Sciatic nerve (tissue), 2 donors: Measurements from ENCODE around the gene SEMA4D. TPM values are rescaled to one million over a fixed set of nuclear protein-coding genes. Genes with fewer than 3 reads are reported as not detected.

Experiments
- ATAC-seq: fragments of 200-7000 bp; cut with Tn5 transposase; one replicate; pipeline ENCODE4 v1.9.1; 2020; ENCODE audit warnings: mild to moderate bottlenecking, moderate library complexity
- DNase-seq: peaks from one replicate; pipeline ENCODE4 v3.0.0-alpha.2; 2020; ENCODE audit warnings: low spot score
- intact Hi-C: fragments of 100-400 bp; cut with DNase I; formaldehyde crosslinking; loops from one replicate; pipeline ENCODE4 v1.14.2; 2022
- total RNA-seq: library from RNA; stranded (reverse); fragmentation: NEBNext Ultra II Directional; extraction: Animal tissue kit (Norgen Biotek cat#: 25700); gene quantifications from one replicate; pipeline ENCODE4 v1.2.1, GENCODE V29; 2021
- donor health status: DM: no; HTN: no; CAD: no.
- donor health status: DM: no; HTN: no; CAD: no.

The SEMA4D gene
- total RNA-seq, 1 donor from 2014 or later = 35.8 TPM

- intact Hi-C loops = no loop called here
- ATAC-seq (peak; percentile 38), DNase-seq (no peak)
Observed at GRCh38 chr9:89440951-89441654, 56.8 kb downstream of the SEMA4D start.

- intact Hi-C loops = no loop called here
Observed at GRCh38 chr9:89440548-89440947, 57.4 kb downstream of the SEMA4D start.

GRCh38 chr9:89440046-89440445, 57.9 kb downstream of the SEMA4D start:
- intact Hi-C loops = no loop called here
- ATAC-seq (no peak), DNase-seq (no peak)

More at GRCh38 chr9:89440548-89440947, 57.4 kb downstream of the SEMA4D start:
- ATAC-seq (no peak), DNase-seq (no peak)

GRCh38 chr9:89439571-89439970, 58.3 kb downstream of the SEMA4D start:
- ATAC-seq (no peak), DNase-seq (no peak)
- intact Hi-C loops = loop anchor here (10.0 kb wide), 1 partner anchor 105 kb away; no protein-coding TSS in a partner anchor

- ATAC-seq (no peak), DNase-seq (no peak)
- intact Hi-C loops = loop anchor here (10.0 kb wide), 1 partner anchor 107 kb away; no protein-coding TSS in a partner anchor
Observed at GRCh38 chr9:89438194-89438593, 59.7 kb downstream of the SEMA4D start.

- intact Hi-C loops = loop anchor here (10.0 kb wide), 1 partner anchor 107 kb away; no protein-coding TSS in a partner anchor
- DNase-seq (no peak), ATAC-seq (no peak)
Observed at GRCh38 chr9:89437772-89438171, 60.1 kb downstream of the SEMA4D start.

GRCh38 chr9:89436963-89437625, 60.8 kb downstream of the SEMA4D start:
- ATAC-seq (no peak), DNase-seq (no peak)
- intact Hi-C loops = loop anchor here (10.0 kb wide), 1 partner anchor 108 kb away; no protein-coding TSS in a partner anchor

GRCh38 chr9:89436326-89436725, 61.6 kb downstream of the SEMA4D start:
- no peak for DNase-seq
- intact Hi-C loops = loop anchor here (10.0 kb wide), 1 partner anchor 108 kb away; no protein-coding TSS in a partner anchor
- ATAC-seq = peak; percentile 56

- intact Hi-C loops = loop anchor here (10.0 kb wide), 1 partner anchor 110 kb away; no protein-coding TSS in a partner anchor
- ATAC-seq (no peak), DNase-seq (no peak)
Observed at GRCh38 chr9:89435071-89435823, 62.7 kb downstream of the SEMA4D start.

- no peak for ATAC-seq
- no peak for DNase-seq
- intact Hi-C loops = loop anchor here (10.0 kb wide), 1 partner anchor 110 kb away; no protein-coding TSS in a partner anchor
Observed at GRCh38 chr9:89434636-89435035, 63.3 kb downstream of the SEMA4D start.

- ATAC-seq (no peak), DNase-seq (no peak)
- intact Hi-C loops = loop anchor here (10.0 kb wide), 1 partner anchor 111 kb away; no protein-coding TSS in a partner anchor
Observed at GRCh38 chr9:89433826-89434225, 64.1 kb downstream of the SEMA4D start.

GRCh38 chr9:89432986-89433530, 64.9 kb downstream of the SEMA4D start:
- DNase-seq (no peak), ATAC-seq (no peak)
- intact Hi-C loops = loop anchor here (10.0 kb wide), 1 partner anchor 112 kb away; no protein-coding TSS in a partner anchor

GRCh38 chr9:89431930-89432725, 65.8 kb downstream of the SEMA4D start:
- ATAC-seq (no peak), DNase-seq (no peak)

GRCh38 chr9:89430995-89431394, 66.9 kb downstream of the SEMA4D start:
- intact Hi-C loops = loop anchor here (10.0 kb wide), 1 partner anchor 114 kb away; no protein-coding TSS in a partner anchor
- no peak for ATAC-seq

More at GRCh38 chr9:89431930-89432725, 65.8 kb downstream of the SEMA4D start:
- intact Hi-C loops = loop anchor here (10.0 kb wide), 1 partner anchor 113 kb away; no protein-coding TSS in a partner anchor

GRCh38 chr9:89428901-89429890, 68.7 kb downstream of the SEMA4D start:
- DNase-seq (no peak), ATAC-seq (no peak)
- intact Hi-C loops = no loop called here

More at GRCh38 chr9:89430995-89431394, 66.9 kb downstream of the SEMA4D start:
- no peak for DNase-seq

GRCh38 chr9:89428222-89428761, 69.6 kb downstream of the SEMA4D start:
- ATAC-seq = no peak
- DNase-seq = no peak
- intact Hi-C loops = no loop called here
